ENCODE measurements around the gene PGM2L1.

GRCh38 chr11:74341921-74342320 lies 56.3 kb downstream of the PGM2L1 start:
- TF ChIP-seq CTCF (IDR thresholded peaks at IDR 0.05; ENCODE audit: low read depth, low read length) (no peak), EZH2phosphoT487 (IDR thresholded peaks at IDR 0.05; ENCODE audit: low read depth) (no peak)
